ENCODE results near the gene COX6B2. TPM values are rescaled to one million over a fixed set of nuclear protein-coding genes. Genes with fewer than 3 reads are reported as not detected.
A peak's percentile ranks its signal among the peaks of the same experiment; 100 is the strongest.

The COX6B2 gene
- total RNA-seq, 4 donors from 2014 or later, result 0.19 TPM; not detected in 3

DNA sequence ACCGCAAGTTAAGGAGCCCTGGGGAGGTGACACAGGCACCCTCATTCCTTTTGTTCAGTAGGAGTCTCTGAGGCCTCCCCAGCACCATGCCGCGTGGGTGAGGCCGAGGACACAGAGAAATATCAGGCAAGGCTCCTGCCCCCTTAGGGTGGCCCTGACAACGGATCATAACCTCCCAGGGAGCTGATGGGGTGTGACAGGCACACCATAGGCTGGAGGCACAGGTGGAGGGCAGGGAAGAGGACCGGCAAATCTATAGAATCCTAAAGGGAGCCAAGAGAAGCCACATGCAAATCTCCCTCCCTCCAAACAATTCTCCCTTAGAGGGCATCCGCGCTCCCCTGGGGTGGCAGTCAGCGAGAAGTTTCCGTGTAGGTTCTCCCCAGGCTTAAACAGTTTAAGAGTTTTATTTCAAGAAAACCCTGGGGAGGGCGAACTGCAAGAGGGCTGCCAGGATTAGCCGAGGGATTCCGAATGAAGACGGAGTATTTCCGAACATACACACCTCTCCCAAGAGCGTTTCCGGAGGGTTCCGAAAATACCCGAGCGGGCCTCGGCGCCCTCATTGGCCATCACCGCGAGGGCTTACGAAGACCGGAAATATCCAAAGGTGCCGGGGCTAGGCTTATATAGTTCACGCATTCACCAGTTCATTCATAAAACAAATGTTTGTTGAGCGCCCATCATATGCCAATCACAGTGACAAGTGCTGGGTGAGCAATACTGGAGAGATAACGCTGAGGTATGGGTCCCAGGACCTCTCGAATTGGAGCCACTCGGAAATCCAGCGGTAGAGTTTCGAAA is 30.6 kb upstream of the COX6B2 start:
- intact Hi-C loops (cut with DNase I), result loop anchor here (5.0 kb wide), 2 partner anchors 43 to 83 kb away; no protein-coding TSS in a partner anchor
- Histone ChIP-seq H3K36me3 (peaks cover 8 to 37% (median 34%) of the 10 kb centered on the region in 4 donors), H3K27me3 (no peaks in the 10 kb centered on the region), H3K4me1 (peaks cover 47 to 61% (median 55%) of the 10 kb centered on the region in 4 donors), H3K4me3 (peak overlapping the region; percentile 71 to 87 (median 77)), H3K27ac (replicated peaks in 1 of 4) (peak overlapping the region; percentile 88 to 94 (median 90)), H3K9me3 (no peaks in the 10 kb centered on the region)
- peak; percentile 99 for DNase-seq (ENCODE audit: extremely low spot score)
- no peak for TF ChIP-seq EP300 (IDR thresholded peaks at IDR 0.05)
- TF ChIP-seq, protein P1, sequence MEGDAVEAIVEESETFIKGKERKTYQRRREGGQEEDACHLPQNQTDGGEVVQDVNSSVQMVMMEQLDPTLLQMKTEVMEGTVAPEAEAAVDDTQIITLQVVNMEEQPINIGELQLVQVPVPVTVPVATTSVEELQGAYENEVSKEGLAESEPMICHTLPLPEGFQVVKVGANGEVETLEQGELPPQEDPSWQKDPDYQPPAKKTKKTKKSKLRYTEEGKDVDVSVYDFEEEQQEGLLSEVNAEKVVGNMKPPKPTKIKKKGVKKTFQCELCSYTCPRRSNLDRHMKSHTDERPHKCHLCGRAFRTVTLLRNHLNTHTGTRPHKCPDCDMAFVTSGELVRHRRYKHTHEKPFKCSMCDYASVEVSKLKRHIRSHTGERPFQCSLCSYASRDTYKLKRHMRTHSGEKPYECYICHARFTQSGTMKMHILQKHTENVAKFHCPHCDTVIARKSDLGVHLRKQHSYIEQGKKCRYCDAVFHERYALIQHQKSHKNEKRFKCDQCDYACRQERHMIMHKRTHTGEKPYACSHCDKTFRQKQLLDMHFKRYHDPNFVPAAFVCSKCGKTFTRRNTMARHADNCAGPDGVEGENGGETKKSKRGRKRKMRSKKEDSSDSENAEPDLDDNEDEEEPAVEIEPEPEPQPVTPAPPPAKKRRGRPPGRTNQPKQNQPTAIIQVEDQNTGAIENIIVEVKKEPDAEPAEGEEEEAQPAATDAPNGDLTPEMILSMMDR (IDR thresholded peaks at IDR 0.05), result no peak
- no peak for TF ChIP-seq POLR2A (IDR thresholded peaks at IDR 0.05; ENCODE audit: low read depth)
- TF ChIP-seq POLR2AphosphoS5 (IDR thresholded peaks at IDR 0.05), result no peak
- 11% methylated on average over 26 of the region's 34 CpGs for WGBS

DNA sequence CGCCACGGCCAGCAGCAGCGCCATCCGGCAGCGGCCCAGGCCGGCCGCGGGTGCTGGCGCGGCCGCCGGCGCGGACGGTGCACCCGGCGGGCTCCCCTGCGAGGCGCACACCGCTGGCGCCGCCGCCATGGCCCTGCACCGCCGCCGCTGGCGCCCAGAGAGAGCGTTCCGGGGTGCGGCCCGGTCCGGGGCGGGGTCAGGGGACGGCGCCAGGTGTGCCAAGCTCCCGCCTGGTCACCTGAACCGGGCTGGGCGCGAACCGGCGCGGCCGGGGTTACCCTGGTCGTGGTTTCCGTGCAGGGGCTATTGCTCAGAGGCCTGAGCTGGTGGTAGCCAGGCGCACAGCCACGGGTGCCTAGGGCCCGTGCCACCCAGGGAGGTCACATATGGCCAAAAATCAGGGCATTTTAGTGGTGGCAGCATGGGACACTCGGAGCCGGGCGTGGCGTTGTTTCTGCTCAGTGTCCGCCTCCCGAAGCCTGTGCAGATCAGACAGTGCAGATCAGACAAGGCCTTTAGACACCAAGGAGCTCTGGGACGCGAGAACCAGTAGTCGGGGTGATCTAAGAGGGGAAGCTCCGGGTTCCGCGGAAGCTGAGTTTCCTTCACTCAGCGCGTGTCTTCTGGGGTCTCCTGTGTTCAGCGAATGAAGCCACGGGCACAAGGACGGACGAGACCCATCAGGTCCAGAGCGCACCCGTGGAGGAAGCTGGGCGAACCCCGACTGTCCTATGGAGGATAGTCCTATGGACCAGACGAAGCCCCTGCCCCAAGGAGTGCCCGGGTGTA is 29.8 kb upstream of the COX6B2 start, which contains the start of gene TMEM238:
Gene TMEM238, minus strand, starts transcription at position 162 of the 789 bp plus-strand sequence. Its CDS starts 33 bp downstream, at position 129.
- H3K4me3 ChIP-seq, result peak within 1 kb of the TSS; percentile 71 to 87 (median 77)
- no peaks in the 10 kb centered on the region for H3K9me3 ChIP-seq
- intact Hi-C loops (cut with DNase I), result loop anchor here (5.0 kb wide), 2 partner anchors 42 to 82 kb away; no protein-coding TSS in a partner anchor
- H3K27me3 ChIP-seq, result no peaks in the 10 kb centered on the region
- DNase-seq (ENCODE audit: extremely low spot score), result no peak
- TF ChIP-seq, protein P1 (IDR thresholded peaks at IDR 0.05), result peak in 1 of 3 experiments; percentile 10
- TF ChIP-seq POLR2AphosphoS5 (IDR thresholded peaks at IDR 0.05), result no peak
- 12% methylated on average over 16 of the region's 72 CpGs for whole genome bisulfite sequencing
- H3K27ac ChIP-seq (replicated peaks in 1 of 4), result peak within 1 kb of the TSS; percentile 88 to 94 (median 90)
- H3K4me1 ChIP-seq, result peaks cover 46 to 53% (median 49%) of the 10 kb centered on the region in 4 donors
- peaks cover 8 to 29% (median 26%) of the 10 kb centered on the region in 4 donors for H3K36me3 ChIP-seq

DNA sequence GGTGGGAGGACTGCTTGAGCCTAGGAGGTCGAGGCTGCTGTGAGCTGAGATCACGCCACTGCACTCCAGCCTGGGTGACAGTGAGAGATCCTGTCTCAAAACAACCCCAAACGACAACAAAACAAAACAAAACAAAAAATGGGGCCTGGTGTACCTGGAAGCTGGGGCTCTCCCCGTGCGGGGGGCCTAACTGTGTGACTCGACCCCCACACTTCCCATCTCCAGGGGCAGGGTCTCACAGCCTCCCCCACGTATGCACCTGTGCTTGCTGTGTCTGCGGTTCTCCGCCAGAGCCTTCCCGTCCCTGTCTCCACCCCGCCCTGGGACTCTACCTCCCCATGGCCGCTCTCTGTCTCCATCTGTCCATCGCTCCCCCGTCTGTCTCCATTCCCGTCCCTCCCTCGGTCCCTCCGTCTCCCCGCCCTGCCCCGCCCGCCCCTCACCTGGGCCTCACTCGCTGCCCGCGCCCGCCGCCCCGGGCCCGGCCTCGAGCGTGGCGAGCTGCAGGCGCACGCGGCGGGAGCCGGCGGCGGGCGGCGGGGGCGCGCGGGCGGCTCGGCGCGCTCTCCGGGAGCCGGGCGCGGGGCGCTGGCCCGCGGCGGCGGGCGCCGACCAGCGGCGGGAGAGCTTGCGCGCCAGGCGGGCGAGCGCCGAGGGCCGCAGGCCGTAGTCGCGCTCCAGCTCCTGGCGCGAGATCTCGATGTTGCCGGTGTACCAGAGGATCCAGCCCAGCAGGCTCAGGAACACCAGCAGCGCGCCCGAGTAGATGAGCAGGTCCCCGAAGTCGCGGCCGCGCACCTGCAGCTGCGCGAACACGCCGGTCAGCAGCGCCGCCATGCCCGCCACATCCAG is 29.0 kb upstream of the COX6B2 start:
- Histone ChIP-seq H3K4me1 (peaks cover 37 to 45% (median 41%) of the 10 kb centered on the region in 4 donors), H3K4me3 (peak overlapping the region; percentile 71 to 87 (median 77)), H3K9me3 (no peaks in the 10 kb centered on the region), H3K36me3 (peaks cover 8 to 21% (median 18%) of the 10 kb centered on the region in 4 donors), H3K27ac (replicated peaks in 1 of 4) (peak overlapping the region; percentile 88 to 94 (median 90)), H3K27me3 (no peaks in the 10 kb centered on the region)
- WGBS, result 12% methylated on average over 31 of the region's 88 CpGs
- no peak for DNase-seq (ENCODE audit: extremely low spot score)
- TF ChIP-seq POLR2AphosphoS5 (IDR thresholded peaks at IDR 0.05) (peak; percentile 16 to 50), POLR2A (IDR thresholded peaks at IDR 0.05; ENCODE audit: low read depth) (no peak), EP300 (IDR thresholded peaks at IDR 0.05) (no peak)
- TF ChIP-seq, protein P1 (IDR thresholded peaks at IDR 0.05), result peak; percentile 13 to 50 (median 38)
- intact Hi-C loops (cut with DNase I), result loop anchor here (5.0 kb wide), 2 partner anchors 41 to 81 kb away; no protein-coding TSS in a partner anchor

DNA sequence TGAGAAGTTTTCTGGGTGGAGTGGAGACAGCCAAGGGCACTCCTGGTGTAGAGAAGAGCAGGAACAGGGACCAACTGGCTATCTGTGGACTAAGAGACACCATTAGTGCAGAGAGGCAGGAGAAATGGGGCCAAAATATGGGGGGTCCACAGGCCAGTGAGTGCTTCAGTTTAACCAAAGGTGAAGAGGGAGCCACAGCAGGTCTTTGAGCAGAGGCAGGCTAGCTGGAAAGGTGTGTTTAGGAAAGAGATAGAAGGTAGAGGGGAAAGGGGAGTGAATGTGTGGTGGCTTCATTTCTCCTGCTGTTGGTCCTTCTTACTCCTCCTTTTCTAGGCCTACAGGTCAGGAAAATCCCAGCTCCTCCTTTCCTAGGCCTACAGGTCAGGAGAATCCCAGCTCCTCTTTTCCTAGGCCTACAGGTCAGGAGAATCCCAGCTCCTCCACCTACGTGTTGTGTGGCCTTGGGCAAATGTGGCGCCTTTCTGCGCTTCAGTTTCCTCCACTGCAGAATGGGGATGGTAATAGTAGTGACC is 28.1 kb upstream of the COX6B2 start:
- peaks cover 0 to 7% (median 2%) of the 10 kb centered on the region in 4 donors for H3K27me3 ChIP-seq
- no peak for DNase-seq (ENCODE audit: extremely low spot score)
- intact Hi-C loops (cut with DNase I), result loop anchor here (5.0 kb wide), 2 partner anchors 40 to 80 kb away; no protein-coding TSS in a partner anchor
- WGBS, result 100% methylated on average over 3 of the region's 3 CpGs
- TF ChIP-seq POLR2A (IDR thresholded peaks at IDR 0.05; ENCODE audit: low read depth), result no peak
- TF ChIP-seq, protein P1 (IDR thresholded peaks at IDR 0.05), result no peak
- no peak for TF ChIP-seq EP300 (IDR thresholded peaks at IDR 0.05)
- TF ChIP-seq POLR2AphosphoS5 (IDR thresholded peaks at IDR 0.05), result no peak
- H3K4me3 ChIP-seq, result no peak overlapping the region
- H3K36me3 ChIP-seq, result peaks cover under 1 to 12% (median 9%) of the 10 kb centered on the region in 4 donors
- no peaks in the 10 kb centered on the region for H3K9me3 ChIP-seq
- H3K27ac ChIP-seq (replicated peaks in 1 of 4), result no peak overlapping the region
- H3K4me1 ChIP-seq, result peaks cover 28 to 40% (median 37%) of the 10 kb centered on the region in 4 donors
